A673 (cell line): ENCODE measurements around the gene KCNE4. TPM values are rescaled to one million over a fixed set of nuclear protein-coding genes. Genes with fewer than 3 reads are reported as not detected.
A peak's percentile ranks its signal among the peaks of the same experiment; 100 is the strongest.

ENCODE experiments used
- BruUV-seq: library from RNA; stranded (reverse); fragments of 400-500 nt; replicated peaks from 2 replicates; lab custom pipeline; 2021; lab: Mats Ljungman, UMichigan
- CTCF ChIA-PET: fragments of 300-600 bp; sonication (Branson Sonifier 250); formaldehyde crosslinking; loops from one replicate; lab custom pipeline; 2022; ENCODE audit warnings: antibody characterized with exemption; lab: Charles Lee
- POLR2A ChIA-PET: fragments of 300-600 bp; sonication (Branson Sonifier 250); formaldehyde crosslinking; loops from one replicate; lab custom pipeline; 2022; ENCODE audit warnings: antibody characterized with exemption; ENCODE audit not compliant: low non-redundant PET; lab: Charles Lee
- DNase-seq: peaks from one replicate; pipeline ENCODE4 v3.0.0-alpha.2; 2015; ENCODE audit warnings: low spot score
- H3K27ac ChIP-seq: fragments of 200-600 bp; sonication (generic); 2 replicates; pipeline ENCODE4 v1.5.1; 2016; ENCODE audit warnings: mixed run types, low read depth, mild to moderate bottlenecking, mixed read lengths, antibody characterized with exemption, low read length; ENCODE audit not compliant: poor library complexity, severe bottlenecking
- H3K27me3 ChIP-seq: fragments of 200-600 bp; sonication (generic); replicated peaks from 2 replicates; pipeline ENCODE4 v1.6.1; 2017; ENCODE audit warnings: mixed run types, low read depth, mild to moderate bottlenecking, mixed read lengths, antibody characterized with exemption, low read length; ENCODE audit not compliant: insufficient read depth, poor library complexity
- H3K36me3 ChIP-seq: fragments of 200-600 bp; sonication (generic); 2 replicates; pipeline ENCODE4 v1.6.1; 2016; ENCODE audit warnings: mixed run types, mild to moderate bottlenecking, mixed read lengths, antibody characterized with exemption, low read length; ENCODE audit not compliant: insufficient read depth, poor library complexity, severe bottlenecking
- H3K4me1 ChIP-seq: fragments of 200-600 bp; sonication (generic); 2 replicates; pipeline ENCODE4 v1.6.1; 2017; ENCODE audit warnings: mixed run types, mild to moderate bottlenecking, mixed read lengths, antibody characterized with exemption, low read length; ENCODE audit not compliant: insufficient read depth, poor library complexity, severe bottlenecking
- H3K4me3 ChIP-seq: fragments of 200-600 bp; sonication (generic); 2 replicates; pipeline ENCODE4 v1.5.1; 2016; ENCODE audit warnings: low read depth, mixed run types, mild to moderate bottlenecking, mixed read lengths, low read length; ENCODE audit not compliant: poor library complexity, severe bottlenecking
- H3K9me3 ChIP-seq: fragments of 200-600 bp; sonication (generic); 2 replicates; pipeline ENCODE4 v1.6.1; 2016; ENCODE audit warnings: mixed run types, low read depth, mild to moderate bottlenecking, mixed read lengths, antibody characterized with exemption, low read length; ENCODE audit not compliant: poor library complexity, severe bottlenecking
- EZH2 ChIP-seq: fragments of 200-600 bp; sonication (generic); IDR thresholded peaks from 2 replicates; pipeline ENCODE4 v1.6.1; 2017; ENCODE audit warnings: borderline replicate concordance, low read depth, mild to moderate bottlenecking, mixed read lengths, antibody characterized with exemption, low read length; ENCODE audit not compliant: poor library complexity, severe bottlenecking
- intact Hi-C: fragments of 100-400 bp; cut with micrococcal nuclease; formaldehyde crosslinking; loops from one replicate; pipeline ENCODE4 v1.10.0; 2022; ENCODE audit not compliant: unreplicated experiment
- total RNA-seq: library from RNA; stranded (reverse); gene quantifications from 2 replicates; pipeline ENCODE4 v1.2.3, GENCODE V29; 2021
- TF ChIP-seq, protein P1 (sequence below): fragments of 300-800, 200-600 bp; sonication (generic); conservative IDR thresholded peaks from 2 replicates; pipeline ENCODE4 v1.5.1; 2017; ENCODE audit warnings: low read depth, mild to moderate bottlenecking, antibody characterized with exemption, low read length, moderate library complexity, mixed read lengths

KCNE4 gene
- total RNA-seq, 1 experiment from 2014 or later: 82.5 TPM

DNA sequence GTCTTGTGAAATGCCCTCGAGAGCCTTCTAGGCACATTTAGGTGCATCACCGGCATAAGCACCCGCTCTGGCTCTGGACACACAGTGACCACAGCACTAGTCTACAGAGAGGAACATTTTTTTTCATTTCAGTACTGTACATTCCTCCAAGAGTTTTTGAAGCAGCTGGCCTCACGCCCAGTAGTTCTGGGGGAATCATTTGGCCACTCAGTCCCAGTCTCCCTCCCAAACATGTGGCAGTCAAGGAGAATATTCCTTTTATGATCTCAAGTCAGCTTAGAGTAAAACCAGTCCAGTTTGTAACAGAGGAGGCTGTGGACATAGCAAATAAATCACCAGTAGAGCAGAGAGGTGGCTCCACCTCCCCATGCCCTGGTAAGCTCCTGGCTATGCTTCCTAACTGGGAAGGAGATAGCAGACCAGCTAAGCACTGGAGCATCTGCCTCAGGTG, 48.1 kb downstream of the KCNE4 start:
- ChIA-PET POLR2A (no interaction called here), CTCF (interaction anchor here (0.6 to 1.5 kb wide), 2 partner anchors 128 to 130 kb away, joined by 4 to 14 read pairs; no protein-coding TSS in a partner anchor)
- DNase-seq: no peak
- H3K27ac ChIP-seq: peak overlapping the region; percentile 28
- no peaks in the 10 kb centered on the region for H3K36me3 ChIP-seq
- no peak overlapping the region for H3K4me3 ChIP-seq
- H3K27me3 ChIP-seq: no peaks in the 10 kb centered on the region
- no TSS peak for BruUV-seq
- peaks cover 56% of the 10 kb centered on the region for H3K4me1 ChIP-seq
- TF ChIP-seq EZH2: no peak
- TF ChIP-seq, protein P1, sequence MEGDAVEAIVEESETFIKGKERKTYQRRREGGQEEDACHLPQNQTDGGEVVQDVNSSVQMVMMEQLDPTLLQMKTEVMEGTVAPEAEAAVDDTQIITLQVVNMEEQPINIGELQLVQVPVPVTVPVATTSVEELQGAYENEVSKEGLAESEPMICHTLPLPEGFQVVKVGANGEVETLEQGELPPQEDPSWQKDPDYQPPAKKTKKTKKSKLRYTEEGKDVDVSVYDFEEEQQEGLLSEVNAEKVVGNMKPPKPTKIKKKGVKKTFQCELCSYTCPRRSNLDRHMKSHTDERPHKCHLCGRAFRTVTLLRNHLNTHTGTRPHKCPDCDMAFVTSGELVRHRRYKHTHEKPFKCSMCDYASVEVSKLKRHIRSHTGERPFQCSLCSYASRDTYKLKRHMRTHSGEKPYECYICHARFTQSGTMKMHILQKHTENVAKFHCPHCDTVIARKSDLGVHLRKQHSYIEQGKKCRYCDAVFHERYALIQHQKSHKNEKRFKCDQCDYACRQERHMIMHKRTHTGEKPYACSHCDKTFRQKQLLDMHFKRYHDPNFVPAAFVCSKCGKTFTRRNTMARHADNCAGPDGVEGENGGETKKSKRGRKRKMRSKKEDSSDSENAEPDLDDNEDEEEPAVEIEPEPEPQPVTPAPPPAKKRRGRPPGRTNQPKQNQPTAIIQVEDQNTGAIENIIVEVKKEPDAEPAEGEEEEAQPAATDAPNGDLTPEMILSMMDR: no peak
- intact Hi-C loops: loop anchor here (5.0 kb wide), 1 partner anchor 128 kb away; no protein-coding TSS in a partner anchor
- H3K9me3 ChIP-seq: no peaks in the 10 kb centered on the region

DNA sequence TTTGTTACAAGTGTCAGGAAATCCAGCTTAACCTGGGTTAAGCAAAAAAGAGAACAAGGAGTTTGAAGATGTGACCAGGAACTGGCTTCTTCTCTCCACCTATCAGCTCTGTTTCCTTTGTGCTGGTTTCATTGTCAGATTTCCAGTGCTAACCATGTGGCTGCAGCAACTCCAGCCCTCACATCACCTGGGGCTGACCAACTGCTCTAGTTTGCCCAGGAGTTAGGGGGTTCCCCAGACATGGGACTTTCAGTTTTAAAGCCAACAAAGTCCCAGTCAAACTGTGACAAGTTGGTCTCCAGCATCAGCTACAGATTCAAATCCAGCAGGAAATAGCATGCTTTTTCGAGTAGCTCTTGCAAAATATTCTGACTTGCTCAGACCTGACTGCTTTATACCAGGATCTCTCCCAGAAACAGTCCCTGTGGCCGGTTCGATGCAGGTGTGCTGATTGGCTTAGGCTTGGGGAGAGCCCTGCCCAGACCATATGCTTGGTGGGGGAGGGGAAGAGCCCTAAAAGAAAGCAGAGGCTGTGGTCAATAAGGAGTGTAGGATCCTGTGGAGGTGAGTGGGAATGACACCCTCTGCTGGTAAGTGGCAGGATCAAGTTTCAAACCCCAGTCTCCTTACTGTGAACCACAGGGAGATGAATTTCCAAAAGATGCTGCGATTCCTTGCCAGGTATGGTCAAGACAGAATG, 49.5 kb downstream of the KCNE4 start:
- Histone ChIP-seq H3K4me3 (no peak overlapping the region), H3K27ac (peak overlapping the region; percentile 31), H3K36me3 (no peaks in the 10 kb centered on the region), H3K9me3 (no peaks in the 10 kb centered on the region), H3K4me1 (peaks cover 46% of the 10 kb centered on the region), H3K27me3 (no peaks in the 10 kb centered on the region)
- POLR2A ChIA-PET: interaction anchor here (0.6 kb wide), 1 partner anchor 98 kb away, joined by 5 read pairs; no protein-coding TSS in a partner anchor
- BruUV-seq: no TSS peak
- TF ChIP-seq, protein P1: peak; percentile 68
- TF ChIP-seq EZH2: no peak
- CTCF ChIA-PET: interaction anchor here (1.0 to 1.5 kb wide), 2 partner anchors 46 to 130 kb away, joined by 5 to 14 read pairs; no protein-coding TSS in a partner anchor
- intact Hi-C loops: loop anchor here (5.0 kb wide), 1 partner anchor 129 kb away; no protein-coding TSS in a partner anchor
- peak; percentile 70 for DNase-seq

DNA sequence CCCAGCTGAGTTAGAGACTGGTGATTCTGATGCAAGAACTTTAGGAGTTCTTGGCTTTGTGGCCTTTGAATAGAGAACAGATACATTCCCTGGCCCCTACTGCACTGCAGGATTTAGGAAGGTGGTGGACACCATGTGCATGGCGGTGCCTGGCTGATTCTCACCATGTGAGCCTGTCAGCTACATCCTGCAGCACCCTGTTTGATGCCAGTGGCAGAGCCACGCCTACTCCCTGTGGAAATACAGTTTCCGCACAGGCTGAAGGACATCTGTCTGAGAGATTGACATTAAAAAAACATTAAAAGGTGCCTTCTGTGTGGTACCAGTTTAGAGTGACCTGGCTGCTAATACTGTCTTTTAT, 50.0 kb downstream of the KCNE4 start:
- peak; percentile 34 for DNase-seq
- Histone ChIP-seq H3K27me3 (no peaks in the 10 kb centered on the region), H3K36me3 (no peaks in the 10 kb centered on the region), H3K27ac (no peak overlapping the region), H3K9me3 (no peaks in the 10 kb centered on the region), H3K4me3 (no peak overlapping the region), H3K4me1 (peaks cover 40% of the 10 kb centered on the region)
- ChIA-PET CTCF (interaction anchor here (1.0 kb wide), 1 partner anchor 47 kb away, joined by 5 read pairs; no protein-coding TSS in a partner anchor), POLR2A (interaction anchor here (0.6 kb wide), 1 partner anchor 97 kb away, joined by 5 read pairs; no protein-coding TSS in a partner anchor)
- BruUV-seq: no TSS peak
- TF ChIP-seq, protein P1: no peak
- no peak for TF ChIP-seq EZH2
- intact Hi-C loops: loop anchor here (5.0 kb wide), 1 partner anchor 130 kb away; no protein-coding TSS in a partner anchor
